Upper lobe of left lung (tissue), 4 donors: ENCODE measurements around the gene DPYD.

Source experiments
- EP300 ChIP-seq, 4 donors: sonication (generic); formaldehyde crosslinking; IDR thresholded peaks; one replicate each; pipeline ENCODE4 v1.5.1; 2017; ENCODE audit warnings: antibody characterized with exemption in 4 of 4, control low read depth in 2 of 4
- POLR2A ChIP-seq, 4 donors: fragments of 450-650 bp; IDR thresholded peaks; one replicate each; pipeline ENCODE4 v1.5.1; 2016 to 2017; ENCODE audit warnings: antibody characterized with exemption in 4 of 4, mild to moderate bottlenecking in 2 of 4
- TF ChIP-seq, protein P1 (sequence below), 6 experiments: fragments of 450-650 bp in 4 of 6; fragments of 200-600 bp in 2 of 6; sonication (generic) in 2 of 6; IDR thresholded peaks; one replicate each; pipeline ENCODE4 v1.5.1; 2016 to 2019; ENCODE audit warnings: antibody characterized with exemption in 6 of 6

DNA sequence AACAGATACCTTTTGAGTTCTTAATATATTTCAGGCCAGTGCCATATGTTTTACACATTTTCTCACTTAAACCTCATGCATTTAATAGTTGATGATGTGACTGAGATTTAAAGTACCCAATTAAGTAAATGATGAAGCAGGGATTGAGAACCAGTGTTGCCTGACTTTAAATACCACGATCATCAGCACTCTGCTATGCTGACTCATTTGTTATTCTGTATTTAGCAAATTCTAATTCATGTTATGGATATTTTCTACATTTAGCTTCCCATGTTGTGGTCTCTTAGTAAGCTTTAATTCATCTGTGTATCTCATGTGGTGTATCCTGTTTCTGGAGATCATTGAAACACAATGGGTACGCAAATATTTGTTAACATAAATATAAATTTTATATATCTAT is 836.3 kb downstream of the DPYD start:
- TF ChIP-seq, protein P1, sequence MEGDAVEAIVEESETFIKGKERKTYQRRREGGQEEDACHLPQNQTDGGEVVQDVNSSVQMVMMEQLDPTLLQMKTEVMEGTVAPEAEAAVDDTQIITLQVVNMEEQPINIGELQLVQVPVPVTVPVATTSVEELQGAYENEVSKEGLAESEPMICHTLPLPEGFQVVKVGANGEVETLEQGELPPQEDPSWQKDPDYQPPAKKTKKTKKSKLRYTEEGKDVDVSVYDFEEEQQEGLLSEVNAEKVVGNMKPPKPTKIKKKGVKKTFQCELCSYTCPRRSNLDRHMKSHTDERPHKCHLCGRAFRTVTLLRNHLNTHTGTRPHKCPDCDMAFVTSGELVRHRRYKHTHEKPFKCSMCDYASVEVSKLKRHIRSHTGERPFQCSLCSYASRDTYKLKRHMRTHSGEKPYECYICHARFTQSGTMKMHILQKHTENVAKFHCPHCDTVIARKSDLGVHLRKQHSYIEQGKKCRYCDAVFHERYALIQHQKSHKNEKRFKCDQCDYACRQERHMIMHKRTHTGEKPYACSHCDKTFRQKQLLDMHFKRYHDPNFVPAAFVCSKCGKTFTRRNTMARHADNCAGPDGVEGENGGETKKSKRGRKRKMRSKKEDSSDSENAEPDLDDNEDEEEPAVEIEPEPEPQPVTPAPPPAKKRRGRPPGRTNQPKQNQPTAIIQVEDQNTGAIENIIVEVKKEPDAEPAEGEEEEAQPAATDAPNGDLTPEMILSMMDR (IDR thresholded peaks at IDR 0.05): no peak
- TF ChIP-seq POLR2A (IDR thresholded peaks at IDR 0.05) (no peak), EP300 (IDR thresholded peaks at IDR 0.05) (no peak)
